ENCODE data around the gene IGF2BP2. TPM values are rescaled to one million over a fixed set of nuclear protein-coding genes. Genes with fewer than 3 reads are reported as not detected.

IGF2BP2 gene
- total and polyA plus RNA-seq, 2 of the 8 experiments (the other 6 are each of a cell fraction or from before 2014, with no cell fraction given): 7.4 to 121 TPM

GRCh38 chr3:185645596-185646381 is 179.1 kb downstream of the IGF2BP2 start (continued):
- TF ChIP-seq CHD7 (IDR thresholded peaks at IDR 0.05; ENCODE audit: insufficient replicate concordance, low read length) (no peak), KDM4A (IDR thresholded peaks at IDR 0.05; ENCODE audit: low read depth, low read length, severe bottlenecking) (no peak), RBBP5 (IDR thresholded peaks at IDR 0.05; ENCODE audit: borderline replicate concordance, low read depth, low read length) (no peak), TAF1 (IDR thresholded peaks at IDR 0.05; ENCODE audit: low read depth, low read length) (no peak)

All from H1 (cell line).